Stimulated activated effector memory CD8-positive, alpha-beta T cell treated with anti-CD3 and anti-CD28 coated beads, Interleukin-12 subunit alpha, Interleukin-12 subunit beta, amount 100 ng/mL, for 72 hours (primary cell): Measurements from ENCODE around the gene CFAP46.

Experiments
- ATAC-seq: fragments of 150-1000 bp; cut with Tn5 transposase; 2 replicates; pipeline ENCODE4 v1.10.0; 2021
- DNase-seq, 2 donors: peaks; one replicate each; pipeline ENCODE4 v3.0.0; 2021 to 2022; ENCODE audit warnings: low spot score in 2 of 2
- H3K27ac Mint-ChIP-seq: one replicate; pipeline ENCODE4 v1.8.0; 2022; ENCODE audit warnings: mild to moderate bottlenecking, mixed read lengths
- H3K36me3 Mint-ChIP-seq: one replicate; pipeline ENCODE4 v1.8.0; 2022; ENCODE audit warnings: mild to moderate bottlenecking, mixed read lengths
- H3K4me1 Mint-ChIP-seq: one replicate; pipeline ENCODE4 v1.8.0; 2022; ENCODE audit warnings: mixed read lengths
- H3K4me3 Mint-ChIP-seq: one replicate; pipeline ENCODE4 v1.8.0; 2022; ENCODE audit warnings: mild to moderate bottlenecking, mixed read lengths
- H3K9me3 Mint-ChIP-seq: one replicate; pipeline ENCODE4 v1.8.0; 2022; ENCODE audit warnings: mixed read lengths

CFAP46 gene

DNA sequence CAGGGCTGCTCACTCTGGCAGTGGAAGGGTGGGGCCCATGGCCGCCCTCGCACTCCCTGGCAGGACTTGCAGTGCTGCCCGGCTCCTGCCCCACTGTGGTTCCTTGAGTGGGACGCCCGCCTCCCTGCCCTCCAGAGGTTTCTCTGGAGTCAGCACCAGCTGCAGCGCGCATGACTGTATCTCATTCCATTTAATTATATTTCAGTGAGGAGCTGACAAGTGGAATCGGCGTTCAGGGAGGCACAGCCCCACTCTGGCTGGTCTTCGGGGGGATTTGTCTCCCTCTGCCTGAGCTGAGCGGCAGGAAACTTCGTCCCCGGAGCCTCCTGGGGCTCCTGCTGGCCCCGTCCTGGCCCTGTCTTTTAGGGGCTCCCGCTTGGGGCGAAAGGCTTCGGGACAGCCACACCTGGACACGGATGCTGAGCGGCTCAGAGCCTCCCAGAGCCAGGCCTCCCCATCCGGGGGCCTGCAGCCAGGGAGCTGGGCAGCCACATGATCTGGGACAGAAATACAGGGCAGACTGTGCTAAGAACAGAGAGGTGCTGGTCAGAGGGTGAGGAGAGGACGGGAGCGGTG is 81.2 kb downstream of the CFAP46 start:
- Mint-ChIP-seq H3K27ac (no peak overlapping the region), H3K9me3 (no peaks in the 10 kb centered on the region), H3K4me3 (no peak overlapping the region), H3K4me1 (peaks cover 8% of the 10 kb centered on the region), H3K36me3 (no peaks in the 10 kb centered on the region)
- no peak for ATAC-seq
- no peak for DNase-seq

DNA sequence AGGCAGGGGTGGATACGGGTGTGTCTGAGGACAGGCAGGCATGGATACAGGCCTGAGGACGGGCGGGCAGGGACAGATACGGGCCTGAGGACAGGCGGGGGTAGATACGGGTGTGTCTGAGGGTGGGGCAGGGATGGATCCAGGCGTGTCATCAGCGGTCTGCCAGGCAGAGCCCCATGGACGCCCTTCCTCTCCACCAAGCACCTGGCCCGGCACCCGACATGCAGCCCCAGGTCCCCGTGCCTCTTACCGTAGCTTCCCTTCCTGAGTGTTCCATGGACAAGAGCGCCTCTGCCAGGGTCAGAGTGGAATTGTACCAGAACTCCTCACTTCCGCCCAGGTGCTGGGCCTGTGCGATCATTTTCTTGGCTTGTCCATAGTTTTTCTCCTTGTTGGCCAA is 81.8 kb downstream of the CFAP46 start:
- H3K9me3 Mint-ChIP-seq = no peaks in the 10 kb centered on the region
- DNase-seq (no peak), ATAC-seq (no peak)
- H3K4me3 Mint-ChIP-seq = no peak overlapping the region
- peaks cover 8% of the 10 kb centered on the region for H3K4me1 Mint-ChIP-seq
- no peaks in the 10 kb centered on the region for H3K36me3 Mint-ChIP-seq
- H3K27ac Mint-ChIP-seq = no peak overlapping the region

- H3K27ac Mint-ChIP-seq = no peak overlapping the region
- peaks cover 8% of the 10 kb centered on the region for H3K4me1 Mint-ChIP-seq
- H3K9me3 Mint-ChIP-seq = no peaks in the 10 kb centered on the region
- DNase-seq (no peak), ATAC-seq (no peak)
- H3K36me3 Mint-ChIP-seq = no peaks in the 10 kb centered on the region
- no peak overlapping the region for H3K4me3 Mint-ChIP-seq
Measured at GRCh38 chr10:132859084-132859855, 83.1 kb downstream of the CFAP46 start.

- H3K9me3 Mint-ChIP-seq = no peaks in the 10 kb centered on the region
- H3K4me1 Mint-ChIP-seq = peaks cover 4% of the 10 kb centered on the region
- no peak for DNase-seq
- no peak for ATAC-seq
- no peak overlapping the region for H3K27ac Mint-ChIP-seq
- no peaks in the 10 kb centered on the region for H3K36me3 Mint-ChIP-seq
- H3K4me3 Mint-ChIP-seq = no peak overlapping the region
Measured at GRCh38 chr10:132858121-132859081, 84.0 kb downstream of the CFAP46 start.

- no peak overlapping the region for H3K4me3 Mint-ChIP-seq
- DNase-seq (no peak), ATAC-seq (no peak)
- no peaks in the 10 kb centered on the region for H3K4me1 Mint-ChIP-seq
- no peaks in the 10 kb centered on the region for H3K9me3 Mint-ChIP-seq
- H3K36me3 Mint-ChIP-seq = no peaks in the 10 kb centered on the region
- H3K27ac Mint-ChIP-seq = no peak overlapping the region
Measured at GRCh38 chr10:132856869-132857524, 85.4 kb downstream of the CFAP46 start.

- Mint-ChIP-seq H3K4me1 (no peaks in the 10 kb centered on the region), H3K27ac (no peak overlapping the region), H3K36me3 (no peaks in the 10 kb centered on the region), H3K9me3 (no peaks in the 10 kb centered on the region), H3K4me3 (no peak overlapping the region)
- no peak for DNase-seq
- ATAC-seq = no peak
Measured at GRCh38 chr10:132855889-132856288, 86.5 kb downstream of the CFAP46 start.

GRCh38 chr10:132851451-132851850 is 90.9 kb downstream of the CFAP46 start:
- H3K9me3 Mint-ChIP-seq = no peaks in the 10 kb centered on the region
- H3K36me3 Mint-ChIP-seq = no peaks in the 10 kb centered on the region
- no peak for DNase-seq
- peaks cover 8% of the 10 kb centered on the region for H3K4me1 Mint-ChIP-seq
- no peak overlapping the region for H3K4me3 Mint-ChIP-seq
- ATAC-seq = no peak
- H3K27ac Mint-ChIP-seq = no peak overlapping the region

DNA sequence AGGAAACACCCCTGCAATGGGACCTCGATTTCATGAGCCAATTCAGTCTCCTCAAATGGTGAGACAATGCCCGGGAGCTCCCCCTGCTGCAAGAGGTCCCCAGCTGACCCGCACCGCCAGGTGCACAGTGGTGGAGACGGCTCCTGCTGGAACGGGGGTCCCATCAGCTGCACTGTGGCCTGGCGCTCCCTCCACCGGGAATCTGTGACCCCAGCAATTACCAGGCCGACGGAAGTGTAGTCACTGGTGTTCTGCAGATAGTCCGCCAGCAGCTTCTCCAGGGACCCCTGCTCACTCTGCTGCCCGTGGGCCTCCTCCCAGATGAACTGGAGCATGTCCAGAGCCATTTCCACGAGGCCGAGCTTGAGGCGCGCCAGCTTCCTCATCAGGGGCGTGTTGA is 91.5 kb downstream of the CFAP46 start:
- Mint-ChIP-seq H3K4me1 (peaks cover 8% of the 10 kb centered on the region), H3K36me3 (no peaks in the 10 kb centered on the region), H3K4me3 (no peak overlapping the region), H3K27ac (no peak overlapping the region), H3K9me3 (no peaks in the 10 kb centered on the region)
- ATAC-seq = no peak
- DNase-seq = no peak

DNA sequence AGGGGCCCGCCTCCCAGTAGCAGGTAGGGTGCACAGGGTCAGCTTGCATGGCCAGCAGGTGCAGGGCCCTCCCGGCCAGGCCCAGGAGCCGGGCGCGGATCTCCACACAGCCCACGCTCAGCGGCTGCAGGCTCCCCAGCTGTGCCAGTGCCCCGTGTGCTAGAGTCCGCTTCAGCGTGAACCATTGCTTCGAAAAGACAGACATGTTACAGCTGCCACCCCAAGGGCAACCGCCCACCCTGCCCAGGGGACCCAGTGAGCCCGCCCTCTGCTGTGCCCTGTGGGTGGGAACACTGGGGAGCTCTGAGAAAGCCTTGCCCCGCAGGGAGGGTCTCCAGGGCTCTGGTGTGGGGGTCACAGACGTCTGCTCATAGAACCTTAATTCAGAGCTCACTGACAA is 92.1 kb downstream of the CFAP46 start:
- no peaks in the 10 kb centered on the region for H3K36me3 Mint-ChIP-seq
- H3K4me1 Mint-ChIP-seq = peaks cover 8% of the 10 kb centered on the region
- no peak overlapping the region for H3K4me3 Mint-ChIP-seq
- no peaks in the 10 kb centered on the region for H3K9me3 Mint-ChIP-seq
- ATAC-seq = no peak
- DNase-seq = no peak
- H3K27ac Mint-ChIP-seq = no peak overlapping the region

DNA sequence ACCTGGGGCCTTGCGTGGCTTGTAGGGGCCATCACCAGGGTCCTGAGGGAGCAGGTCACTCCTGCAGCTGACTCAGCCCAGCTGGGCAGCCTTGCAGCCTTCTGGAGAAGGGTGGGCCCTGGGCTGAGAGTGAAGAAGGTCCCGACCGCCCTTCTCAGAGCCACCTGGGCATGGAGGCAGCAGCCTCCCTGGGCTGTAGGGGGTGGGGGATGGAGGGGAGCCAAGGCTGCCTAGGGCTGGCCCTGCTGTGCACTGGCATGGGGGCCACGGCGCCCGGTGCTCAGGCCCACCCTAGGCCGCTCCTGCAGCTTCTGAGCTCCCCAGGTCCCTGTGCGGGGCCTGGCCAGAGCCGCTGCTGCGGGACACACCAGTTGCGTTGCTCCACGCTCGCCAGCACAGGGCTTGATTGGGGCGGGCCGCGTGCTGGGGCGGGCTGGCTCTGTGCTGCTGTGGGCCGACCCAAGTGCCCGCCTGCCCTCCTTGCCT is 92.8 kb downstream of the CFAP46 start:
- DNase-seq (no peak), ATAC-seq (peak; percentile 33)
- Mint-ChIP-seq H3K9me3 (no peaks in the 10 kb centered on the region), H3K4me1 (peaks cover 8% of the 10 kb centered on the region), H3K27ac (no peak overlapping the region), H3K36me3 (no peaks in the 10 kb centered on the region), H3K4me3 (no peak overlapping the region)

DNA sequence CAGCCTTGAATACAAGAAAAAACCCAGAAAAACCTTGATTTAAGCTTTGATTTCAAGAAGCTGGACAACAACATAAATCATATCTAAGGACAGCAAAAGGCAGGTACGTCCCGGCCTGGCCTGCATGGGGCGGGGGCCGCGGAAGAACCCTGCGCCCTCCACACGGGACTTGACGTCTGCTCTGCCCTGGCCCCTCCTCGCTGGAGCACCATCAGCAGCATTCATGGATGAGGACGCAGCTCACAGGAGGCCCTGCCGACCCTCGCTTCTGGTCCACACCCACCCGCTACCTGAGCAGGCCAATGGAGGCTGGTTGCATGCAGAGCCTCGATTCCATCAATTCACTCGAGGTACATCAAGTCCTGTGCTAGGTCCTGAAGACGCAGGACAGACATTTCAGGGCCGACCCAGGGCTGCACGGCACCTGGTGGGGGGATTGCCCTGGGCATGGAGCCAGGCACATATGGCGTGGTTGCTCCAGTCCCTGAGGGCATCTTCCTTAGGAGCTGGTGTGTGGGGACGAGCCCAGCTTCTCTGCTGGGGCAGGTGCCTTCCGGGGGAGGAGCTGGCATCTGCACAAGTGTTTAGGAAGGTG is 93.3 kb downstream of the CFAP46 start:
- Mint-ChIP-seq H3K4me3 (no peak overlapping the region), H3K9me3 (no peaks in the 10 kb centered on the region), H3K4me1 (peaks cover 8% of the 10 kb centered on the region), H3K27ac (no peak overlapping the region), H3K36me3 (no peaks in the 10 kb centered on the region)
- no peak for DNase-seq
- ATAC-seq = no peak

GRCh38 chr10:132848291-132848701 is 94.1 kb downstream of the CFAP46 start:
- peaks cover 8% of the 10 kb centered on the region for H3K4me1 Mint-ChIP-seq
- no peaks in the 10 kb centered on the region for H3K9me3 Mint-ChIP-seq
- peak overlapping the region; percentile 40 for H3K4me3 Mint-ChIP-seq
- H3K36me3 Mint-ChIP-seq = no peaks in the 10 kb centered on the region
- no peak for DNase-seq
- H3K27ac Mint-ChIP-seq = peak overlapping the region; percentile 10
- no peak for ATAC-seq

GRCh38 chr10:132847856-132848255 is 94.5 kb downstream of the CFAP46 start:
- Mint-ChIP-seq H3K9me3 (peaks cover 1% of the 10 kb centered on the region), H3K36me3 (no peaks in the 10 kb centered on the region), H3K4me1 (peaks cover 8% of the 10 kb centered on the region), H3K27ac (peak overlapping the region; percentile 10), H3K4me3 (peak overlapping the region; percentile 40)
- ATAC-seq = no peak
- no peak for DNase-seq

- DNase-seq (no peak), ATAC-seq (no peak)
- Mint-ChIP-seq H3K4me1 (peaks cover 8% of the 10 kb centered on the region), H3K36me3 (no peaks in the 10 kb centered on the region), H3K27ac (no peak overlapping the region), H3K9me3 (peaks cover 4% of the 10 kb centered on the region), H3K4me3 (no peak overlapping the region)
Measured at GRCh38 chr10:132847416-132847777, 95.0 kb downstream of the CFAP46 start.
